HG03103 (cell line): ENCODE measurements around the gene ANTKMT.
A peak's percentile ranks its signal among the peaks of the same experiment; 100 is the strongest.
"Not testable (repeated sequence)": the region's sequence is repeated elsewhere in the genome, so short reads cannot be mapped to it uniquely, and the experiment has no call there.

ENCODE experiments used
- ATAC-seq: cut with Tn5 transposase; IDR thresholded peaks from one replicate; pipeline ENCODE4 v1.9.1; 2021; ENCODE audit warnings: low read depth; ENCODE audit not compliant: unreplicated experiment

The ANTKMT gene

GRCh38 chr16:712740-713250 is 8.2 kb upstream of the ANTKMT start:
- ATAC-seq: not testable (repeated sequence)

GRCh38 chr16:714079-714478 is 6.9 kb upstream of the ANTKMT start:
- ATAC-seq: no peak

GRCh38 chr16:714558-715476 is 6.1 kb upstream of the ANTKMT start, which contains the start of gene METRN:
TSS of gene METRN (plus strand) at chr16:715118. CDS start at chr16:715290, 172 bp downstream.
- ATAC-seq: no peak

- no peak for ATAC-seq
Measured at GRCh38 chr16:715477-716199, 5.3 kb upstream of the ANTKMT start.

- no peak for ATAC-seq
Measured at GRCh38 chr16:716200-716568, 4.8 kb upstream of the ANTKMT start.

- ATAC-seq: no peak
Measured at GRCh38 chr16:716768-717325, 4.1 kb upstream of the ANTKMT start.

- ATAC-seq: no peak
Measured at GRCh38 chr16:717450-718245, 3.3 kb upstream of the ANTKMT start.

- no peak for ATAC-seq
Measured at GRCh38 chr16:718389-718788, 2.6 kb upstream of the ANTKMT start.

GRCh38 chr16:718922-719321 is 2.0 kb upstream of the ANTKMT start:
- no peak for ATAC-seq

- ATAC-seq: no peak
Measured at GRCh38 chr16:719815-720446, 1.0 kb upstream of the ANTKMT start.

- peak; percentile 18 for ATAC-seq
Measured at GRCh38 chr16:720447-720989, 428 bp upstream of the ANTKMT start.

GRCh38 chr16:721765-722540 is 1.0 kb downstream of the ANTKMT start:
- ATAC-seq: no peak

GRCh38 chr16:722835-723633 is 2.1 kb downstream of the ANTKMT start:
- no peak for ATAC-seq

- ATAC-seq: no peak
Measured at GRCh38 chr16:723695-724094, 2.7 kb downstream of the ANTKMT start.

GRCh38 chr16:724188-725040 is 3.5 kb downstream of the ANTKMT start:
- ATAC-seq: no peak

GRCh38 chr16:725041-725376 is 4.1 kb downstream of the ANTKMT start:
- no peak for ATAC-seq

GRCh38 chr16:725463-726187 is 4.7 kb downstream of the ANTKMT start:
- ATAC-seq: no peak
